Measurements from ENCODE around the gene NELFCD. TPM values are rescaled to one million over a fixed set of nuclear protein-coding genes. Genes with fewer than 3 reads are reported as not detected.

NELFCD gene
- total RNA-seq, 4 donors from 2014 or later, result 36.3 to 64.8 (median 47.0) TPM

DNA sequence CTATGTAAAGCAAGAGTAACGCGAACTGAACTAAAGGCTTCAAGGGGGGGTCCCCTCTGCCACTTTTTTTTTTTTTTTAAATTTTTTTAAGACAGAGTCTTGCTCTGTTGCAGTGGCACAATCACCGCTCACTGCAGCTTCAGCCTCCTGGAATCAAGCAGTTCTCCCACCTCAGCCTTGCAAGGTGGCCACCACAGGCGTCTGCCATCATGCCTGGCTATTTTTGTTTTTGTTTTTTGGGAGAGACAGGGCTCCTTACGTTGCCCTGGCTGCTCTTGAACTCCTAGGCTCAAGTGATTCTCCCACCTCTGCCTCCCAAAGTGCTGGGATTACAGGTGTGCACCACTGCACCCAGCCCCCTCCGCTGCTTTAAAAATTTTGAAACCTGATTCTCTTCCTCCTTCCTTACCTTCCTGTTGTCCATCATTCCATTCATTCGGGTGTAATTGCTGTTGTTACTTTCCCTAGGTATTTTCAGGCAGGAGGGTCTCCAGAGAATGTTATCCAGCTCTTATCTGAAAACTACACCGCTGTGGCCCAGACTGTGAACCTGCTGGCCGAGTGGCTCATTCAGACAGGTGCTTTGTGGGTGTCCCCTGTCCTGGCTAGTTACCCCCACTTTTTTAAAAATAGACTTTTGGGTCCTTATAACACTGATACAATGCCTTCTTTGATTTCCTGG is 5.4 kb downstream of the NELFCD start:
- TF ChIP-seq, protein P1, sequence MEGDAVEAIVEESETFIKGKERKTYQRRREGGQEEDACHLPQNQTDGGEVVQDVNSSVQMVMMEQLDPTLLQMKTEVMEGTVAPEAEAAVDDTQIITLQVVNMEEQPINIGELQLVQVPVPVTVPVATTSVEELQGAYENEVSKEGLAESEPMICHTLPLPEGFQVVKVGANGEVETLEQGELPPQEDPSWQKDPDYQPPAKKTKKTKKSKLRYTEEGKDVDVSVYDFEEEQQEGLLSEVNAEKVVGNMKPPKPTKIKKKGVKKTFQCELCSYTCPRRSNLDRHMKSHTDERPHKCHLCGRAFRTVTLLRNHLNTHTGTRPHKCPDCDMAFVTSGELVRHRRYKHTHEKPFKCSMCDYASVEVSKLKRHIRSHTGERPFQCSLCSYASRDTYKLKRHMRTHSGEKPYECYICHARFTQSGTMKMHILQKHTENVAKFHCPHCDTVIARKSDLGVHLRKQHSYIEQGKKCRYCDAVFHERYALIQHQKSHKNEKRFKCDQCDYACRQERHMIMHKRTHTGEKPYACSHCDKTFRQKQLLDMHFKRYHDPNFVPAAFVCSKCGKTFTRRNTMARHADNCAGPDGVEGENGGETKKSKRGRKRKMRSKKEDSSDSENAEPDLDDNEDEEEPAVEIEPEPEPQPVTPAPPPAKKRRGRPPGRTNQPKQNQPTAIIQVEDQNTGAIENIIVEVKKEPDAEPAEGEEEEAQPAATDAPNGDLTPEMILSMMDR (IDR thresholded peaks at IDR 0.05; ENCODE audit: low read depth), result no peak

DNA sequence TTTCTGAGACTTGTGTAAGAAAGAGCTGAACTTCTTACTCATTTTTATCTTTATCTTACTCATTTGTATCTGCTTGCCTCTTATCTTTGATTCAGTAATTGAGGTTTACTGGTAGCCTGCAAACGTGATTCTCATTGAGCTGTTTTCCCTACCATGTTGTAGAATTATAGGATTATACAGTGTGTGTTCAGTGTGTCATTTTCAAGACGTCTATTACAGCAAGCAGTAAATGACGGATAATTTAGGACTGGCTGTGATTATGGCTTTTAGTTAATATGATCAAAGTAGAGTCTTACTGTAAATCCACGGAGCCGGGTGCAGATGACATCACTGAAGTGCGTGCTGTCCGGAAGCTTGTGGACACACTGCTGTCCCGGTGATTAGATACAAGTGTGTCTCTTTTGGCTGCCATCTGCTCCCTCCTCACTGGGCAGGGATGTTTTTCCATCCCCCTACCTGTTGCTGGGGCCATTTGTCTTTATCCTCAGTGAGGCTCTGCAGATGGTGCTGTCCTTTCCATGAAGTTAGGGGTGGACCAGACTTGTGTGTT is 6.0 kb downstream of the NELFCD start:
- TF ChIP-seq, protein P1 (IDR thresholded peaks at IDR 0.05; ENCODE audit: low read depth), result no peak

DNA sequence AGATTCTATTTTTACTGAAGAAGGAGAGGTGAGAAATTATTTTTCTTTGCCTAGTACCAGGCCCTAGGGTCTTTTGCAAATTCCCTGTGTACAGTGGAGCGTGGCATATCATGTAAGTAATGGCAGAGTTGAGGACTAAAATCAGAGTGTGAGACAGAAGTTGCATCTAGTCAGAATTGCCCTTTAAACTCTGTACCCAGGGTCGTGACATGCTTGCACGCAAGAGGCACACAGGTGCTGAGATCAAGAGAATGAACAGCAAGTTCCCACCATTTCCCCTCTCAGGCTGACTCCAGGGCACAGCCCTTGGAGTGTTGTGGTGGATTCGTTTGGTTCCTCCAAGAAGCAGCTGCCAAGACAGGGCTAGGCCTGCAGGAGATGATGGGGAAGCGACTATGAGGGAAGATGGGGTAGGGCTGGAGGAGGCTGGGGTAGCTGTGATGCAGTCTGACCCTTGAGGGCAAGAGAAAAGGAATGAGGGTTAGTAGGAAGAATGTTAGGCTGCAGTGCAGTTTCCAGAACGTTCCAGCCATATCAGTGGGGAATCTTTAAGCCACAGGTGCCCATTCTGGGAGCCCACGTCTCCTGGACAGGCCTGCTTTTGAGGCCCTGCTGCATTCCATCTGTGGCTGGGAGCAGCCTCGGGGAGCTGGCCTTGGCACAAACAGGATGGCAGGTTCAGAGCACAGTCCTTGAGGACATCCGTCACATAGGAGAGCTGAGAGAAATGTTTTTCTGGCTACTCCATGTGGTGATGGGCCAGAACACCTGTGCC is 6.9 kb downstream of the NELFCD start:
- TF ChIP-seq, protein P1 (IDR thresholded peaks at IDR 0.05; ENCODE audit: low read depth), result no peak

DNA sequence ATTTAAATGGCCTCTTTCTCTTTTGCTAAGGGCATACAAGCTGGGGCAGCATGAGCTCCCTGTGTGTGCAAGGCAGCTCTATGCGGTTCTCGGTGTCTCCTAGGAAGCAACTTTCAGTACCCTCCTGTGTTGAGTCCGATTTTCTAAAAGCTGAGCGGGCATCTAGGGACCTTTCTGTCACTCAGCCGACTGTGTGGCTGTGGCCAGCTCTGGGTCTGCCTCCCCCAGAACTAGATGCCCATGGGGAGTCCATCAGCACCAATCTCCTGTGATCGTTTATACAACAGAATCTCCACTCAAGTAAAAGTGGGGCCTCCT is 7.5 kb downstream of the NELFCD start:
- TF ChIP-seq, protein P1 (IDR thresholded peaks at IDR 0.05; ENCODE audit: low read depth), result no peak

DNA sequence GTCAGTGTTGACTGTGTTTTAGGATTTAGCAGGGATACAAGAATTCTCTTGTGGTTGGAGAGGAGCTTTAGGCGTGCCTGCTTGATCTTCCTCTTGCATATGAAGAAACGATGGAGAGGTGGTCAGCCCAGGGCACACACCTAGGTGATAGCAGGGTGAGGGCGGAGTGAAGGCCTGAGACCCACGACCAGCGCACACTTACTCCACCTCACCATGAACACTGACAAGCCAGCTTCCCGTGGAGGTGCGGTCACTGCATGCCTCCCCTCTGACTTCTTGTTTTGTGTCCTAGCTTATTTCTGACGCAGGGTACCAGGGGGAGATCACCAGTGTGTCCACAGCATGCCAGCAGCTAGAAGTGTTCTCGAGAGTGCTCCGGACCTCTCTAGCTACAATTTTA is 8.1 kb downstream of the NELFCD start:
- TF ChIP-seq, protein P1 (IDR thresholded peaks at IDR 0.05; ENCODE audit: low read depth), result no peak

DNA sequence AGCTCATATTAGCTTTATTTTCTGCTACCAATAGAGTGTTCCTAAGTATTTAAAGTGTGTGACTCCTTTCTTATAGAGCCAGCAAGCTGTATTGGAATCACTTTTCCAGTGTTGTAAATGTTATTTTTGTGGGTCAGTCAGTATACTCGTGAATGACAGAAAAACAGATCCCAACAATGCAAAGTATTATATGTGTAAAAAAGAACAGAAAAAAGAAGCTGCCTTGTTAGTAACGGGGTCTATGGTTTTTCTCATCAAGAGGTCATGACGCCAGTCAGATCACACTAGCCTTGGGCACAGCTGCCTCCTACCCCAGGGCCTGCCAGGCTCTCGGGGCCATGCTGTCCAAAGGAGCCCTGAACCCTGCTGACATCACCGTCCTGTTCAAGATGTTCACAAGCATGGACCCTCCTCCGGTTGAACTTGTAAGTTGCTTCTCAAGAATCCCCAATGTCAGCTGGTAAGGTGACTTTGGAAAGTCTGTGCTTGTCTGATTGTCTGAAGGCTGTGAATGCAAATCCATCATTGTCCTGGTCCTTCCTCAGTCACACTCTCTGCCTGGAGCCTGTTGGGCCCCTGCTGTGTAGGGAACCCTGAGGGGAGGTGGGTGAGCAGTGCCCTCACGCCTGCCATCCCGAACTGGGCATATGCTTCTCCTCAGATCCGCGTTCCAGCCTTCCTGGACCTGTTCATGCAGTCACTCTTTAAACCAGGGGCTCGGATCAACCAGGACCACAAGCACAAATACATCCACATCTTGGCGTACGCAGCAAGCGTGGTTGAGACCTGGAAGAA is 9.8 kb downstream of the NELFCD start:
- TF ChIP-seq, protein P1 (IDR thresholded peaks at IDR 0.05; ENCODE audit: low read depth), result no peak

DNA sequence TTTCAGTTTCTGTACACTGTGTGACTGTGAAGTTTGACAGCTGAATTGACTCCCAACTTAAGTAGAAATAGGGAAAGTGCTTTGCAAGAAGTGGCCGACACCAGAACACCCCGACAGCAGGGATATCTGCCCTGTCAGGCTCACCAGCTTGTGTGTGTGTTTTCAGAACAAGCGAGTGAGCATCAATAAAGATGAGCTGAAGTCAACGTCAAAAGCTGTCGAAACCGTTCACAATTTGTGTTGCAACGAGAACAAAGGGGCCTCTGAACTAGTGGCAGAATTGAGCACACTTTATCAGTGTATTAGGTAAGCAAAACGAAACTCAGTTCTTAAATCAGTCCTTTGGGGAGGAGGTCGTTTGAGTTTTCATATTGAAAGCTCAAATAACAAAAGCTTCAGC is 10.7 kb downstream of the NELFCD start:
- TF ChIP-seq, protein P1 (IDR thresholded peaks at IDR 0.05; ENCODE audit: low read depth), result no peak

All from subcutaneous adipose tissue (tissue), 4 donors.